ENCODE measurements around the gene TMEM141.

DNA sequence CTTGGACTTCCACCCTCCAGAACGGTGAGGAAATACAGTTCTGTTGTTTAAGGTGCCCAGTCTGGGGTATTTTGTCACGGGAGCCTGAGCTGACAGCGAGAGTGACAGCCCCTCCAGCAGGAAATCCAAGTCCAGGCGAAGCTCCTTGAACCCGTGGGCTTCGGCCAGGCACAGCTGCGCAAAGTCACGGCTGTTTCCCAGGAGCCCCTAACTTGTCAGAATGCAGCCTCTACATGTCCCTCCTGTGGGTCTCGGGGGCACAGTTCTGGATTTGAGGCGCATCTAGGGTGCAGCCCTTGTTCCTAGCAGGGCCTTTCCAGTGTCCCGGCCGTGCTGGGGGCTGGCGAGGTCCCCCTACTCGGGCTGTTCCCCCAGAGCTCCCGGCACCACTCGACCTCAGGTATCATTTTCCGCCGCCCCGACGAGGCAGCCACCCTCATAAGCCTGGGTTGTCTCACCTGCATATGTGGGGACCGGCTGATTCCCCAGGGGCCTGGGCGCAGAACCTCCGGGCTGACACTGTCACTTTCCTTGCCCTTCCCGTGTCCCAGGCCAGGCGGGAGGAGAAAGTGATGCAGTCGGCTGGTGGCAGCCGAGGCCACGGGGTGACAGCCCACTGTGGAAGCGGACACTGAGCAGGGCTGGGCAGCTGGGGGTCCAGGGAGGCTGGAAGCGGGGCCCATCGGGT is 37.6 kb upstream of the TMEM141 start:
- TF ChIP-seq CHD2 (IDR thresholded peaks at IDR 0.05; ENCODE audit: borderline replicate concordance, low read depth, low read length) = no peak
- TF ChIP-seq POLR2A (IDR thresholded peaks at IDR 0.05; ENCODE audit: low read depth, low read length) = no peak
- TF ChIP-seq ZNF24 (IDR thresholded peaks at IDR 0.05) = no peak
- TF ChIP-seq SUPT20H (IDR thresholded peaks at IDR 0.05; ENCODE audit: borderline replicate concordance, control insufficient read depth, low read depth, low read length) = no peak
- TF ChIP-seq EZH2 (IDR thresholded peaks at IDR 0.05; ENCODE audit: borderline replicate concordance, control insufficient read depth, low read depth, low read length) = no peak
- no peak for TF ChIP-seq BRCA1 (IDR thresholded peaks at IDR 0.05; ENCODE audit: low read depth, low read length)
- TF ChIP-seq POLR2AphosphoS2 (IDR thresholded peaks at IDR 0.05; ENCODE audit: low read depth, low read length) = no peak
- TF ChIP-seq, protein P1, sequence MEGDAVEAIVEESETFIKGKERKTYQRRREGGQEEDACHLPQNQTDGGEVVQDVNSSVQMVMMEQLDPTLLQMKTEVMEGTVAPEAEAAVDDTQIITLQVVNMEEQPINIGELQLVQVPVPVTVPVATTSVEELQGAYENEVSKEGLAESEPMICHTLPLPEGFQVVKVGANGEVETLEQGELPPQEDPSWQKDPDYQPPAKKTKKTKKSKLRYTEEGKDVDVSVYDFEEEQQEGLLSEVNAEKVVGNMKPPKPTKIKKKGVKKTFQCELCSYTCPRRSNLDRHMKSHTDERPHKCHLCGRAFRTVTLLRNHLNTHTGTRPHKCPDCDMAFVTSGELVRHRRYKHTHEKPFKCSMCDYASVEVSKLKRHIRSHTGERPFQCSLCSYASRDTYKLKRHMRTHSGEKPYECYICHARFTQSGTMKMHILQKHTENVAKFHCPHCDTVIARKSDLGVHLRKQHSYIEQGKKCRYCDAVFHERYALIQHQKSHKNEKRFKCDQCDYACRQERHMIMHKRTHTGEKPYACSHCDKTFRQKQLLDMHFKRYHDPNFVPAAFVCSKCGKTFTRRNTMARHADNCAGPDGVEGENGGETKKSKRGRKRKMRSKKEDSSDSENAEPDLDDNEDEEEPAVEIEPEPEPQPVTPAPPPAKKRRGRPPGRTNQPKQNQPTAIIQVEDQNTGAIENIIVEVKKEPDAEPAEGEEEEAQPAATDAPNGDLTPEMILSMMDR (IDR thresholded peaks at IDR 0.05 in 2 of 3, conservative IDR thresholded peaks at IDR 0.05 in 1 of 3; ENCODE audit: control insufficient read depth in 2 of 3, extremely low read depth in 1 of 3, insufficient read depth in 1 of 3, low read depth in 3 of 3, low read length in 3 of 3) = no peak
- no peak for TF ChIP-seq RFX5 (IDR thresholded peaks at IDR 0.05; ENCODE audit: low read depth, low read length)
- TF ChIP-seq POLR2AphosphoS5 (IDR thresholded peaks at IDR 0.05; ENCODE audit: low read length) = no peak
- TF ChIP-seq NR2F1 (conservative IDR thresholded peaks at IDR 0.05) = no peak
- TF ChIP-seq NR2C2 (IDR thresholded peaks at IDR 0.05; ENCODE audit: borderline replicate concordance, control insufficient read depth, insufficient read length, low read depth) = no peak
- TF ChIP-seq TAF1 (IDR thresholded peaks at IDR 0.05; ENCODE audit: borderline replicate concordance, low read depth, low read length) = no peak
- TF ChIP-seq, protein P2, sequence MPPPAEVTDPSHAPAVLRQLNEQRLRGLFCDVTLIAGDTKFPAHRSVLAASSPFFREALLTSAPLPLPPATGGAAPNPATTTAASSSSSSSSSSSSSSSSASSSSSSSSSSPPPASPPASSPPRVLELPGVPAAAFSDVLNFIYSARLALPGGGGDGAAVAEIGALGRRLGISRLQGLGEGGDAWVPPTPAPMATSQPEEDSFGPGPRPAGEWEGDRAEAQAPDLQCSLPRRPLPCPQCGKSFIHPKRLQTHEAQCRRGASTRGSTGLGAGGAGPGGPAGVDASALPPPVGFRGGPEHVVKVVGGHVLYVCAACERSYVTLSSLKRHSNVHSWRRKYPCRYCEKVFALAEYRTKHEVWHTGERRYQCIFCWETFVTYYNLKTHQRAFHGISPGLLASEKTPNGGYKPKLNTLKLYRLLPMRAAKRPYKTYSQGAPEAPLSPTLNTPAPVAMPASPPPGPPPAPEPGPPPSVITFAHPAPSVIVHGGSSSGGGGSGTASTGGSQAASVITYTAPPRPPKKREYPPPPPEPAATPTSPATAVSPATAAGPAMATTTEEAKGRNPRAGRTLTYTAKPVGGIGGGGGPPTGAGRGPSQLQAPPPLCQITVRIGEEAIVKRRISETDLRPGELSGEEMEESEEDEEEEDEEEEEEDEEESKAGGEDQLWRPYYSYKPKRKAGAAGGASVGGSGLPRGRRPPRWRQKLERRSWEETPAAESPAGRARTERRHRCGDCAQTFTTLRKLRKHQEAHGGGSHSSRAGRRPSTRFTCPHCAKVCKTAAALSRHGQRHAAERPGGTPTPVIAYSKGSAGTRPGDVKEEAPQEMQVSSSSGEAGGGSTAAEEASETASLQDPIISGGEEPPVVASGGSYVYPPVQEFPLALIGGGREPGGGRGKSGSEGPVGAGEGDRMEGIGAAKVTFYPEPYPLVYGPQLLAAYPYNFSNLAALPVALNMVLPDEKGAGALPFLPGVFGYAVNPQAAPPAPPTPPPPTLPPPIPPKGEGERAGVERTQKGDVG (CRISPR knock-in tag; IDR thresholded peaks at IDR 0.05) = no peak
